Fibroblast of pulmonary artery (primary cell): Measurements from ENCODE around the gene SLC2A4RG.

Source experiments
- DNase-seq: peaks from one replicate; pipeline ENCODE4 v3.0.0-alpha.2; 2010; ENCODE audit warnings: low read depth
- H3K4me3 ChIP-seq: replicated peaks from 2 replicates; pipeline ENCODE4 v1.5.1; 2011; ENCODE audit warnings: low read depth, mild to moderate bottlenecking, control low read depth, low read length, moderate library complexity
- TF ChIP-seq, protein P1 (sequence below): IDR thresholded peaks from 2 replicates; pipeline ENCODE4 v1.5.1; 2011; ENCODE audit warnings: mild to moderate bottlenecking, control low read depth, low read length, inconsistent platforms; ENCODE audit errors: missing control alignments

The SLC2A4RG gene

DNA sequence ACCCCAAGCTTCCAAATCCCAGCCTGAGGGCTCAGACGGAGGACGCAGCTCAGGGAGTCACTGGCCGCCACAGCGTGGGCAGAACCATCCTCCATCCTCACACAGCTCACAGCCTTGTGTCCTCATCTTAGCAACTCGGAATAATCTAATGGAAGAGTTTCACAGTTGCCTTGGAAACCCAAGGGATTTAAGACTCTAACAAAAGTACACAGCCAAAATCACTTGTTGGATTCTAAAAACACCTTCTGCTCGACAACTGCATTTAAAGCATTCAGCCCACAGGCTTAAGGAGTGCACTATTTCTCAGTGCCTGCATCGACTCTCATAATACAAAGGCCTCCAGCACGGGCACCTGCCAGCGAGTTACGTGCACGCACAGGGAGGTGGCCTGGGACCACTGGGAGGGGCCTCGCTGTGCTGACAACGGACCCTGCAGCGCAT, 46.1 kb downstream of the SLC2A4RG start:
- H3K4me3 ChIP-seq = no peak overlapping the region
- TF ChIP-seq, protein P1, sequence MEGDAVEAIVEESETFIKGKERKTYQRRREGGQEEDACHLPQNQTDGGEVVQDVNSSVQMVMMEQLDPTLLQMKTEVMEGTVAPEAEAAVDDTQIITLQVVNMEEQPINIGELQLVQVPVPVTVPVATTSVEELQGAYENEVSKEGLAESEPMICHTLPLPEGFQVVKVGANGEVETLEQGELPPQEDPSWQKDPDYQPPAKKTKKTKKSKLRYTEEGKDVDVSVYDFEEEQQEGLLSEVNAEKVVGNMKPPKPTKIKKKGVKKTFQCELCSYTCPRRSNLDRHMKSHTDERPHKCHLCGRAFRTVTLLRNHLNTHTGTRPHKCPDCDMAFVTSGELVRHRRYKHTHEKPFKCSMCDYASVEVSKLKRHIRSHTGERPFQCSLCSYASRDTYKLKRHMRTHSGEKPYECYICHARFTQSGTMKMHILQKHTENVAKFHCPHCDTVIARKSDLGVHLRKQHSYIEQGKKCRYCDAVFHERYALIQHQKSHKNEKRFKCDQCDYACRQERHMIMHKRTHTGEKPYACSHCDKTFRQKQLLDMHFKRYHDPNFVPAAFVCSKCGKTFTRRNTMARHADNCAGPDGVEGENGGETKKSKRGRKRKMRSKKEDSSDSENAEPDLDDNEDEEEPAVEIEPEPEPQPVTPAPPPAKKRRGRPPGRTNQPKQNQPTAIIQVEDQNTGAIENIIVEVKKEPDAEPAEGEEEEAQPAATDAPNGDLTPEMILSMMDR = no peak
- DNase-seq = no peak

DNA sequence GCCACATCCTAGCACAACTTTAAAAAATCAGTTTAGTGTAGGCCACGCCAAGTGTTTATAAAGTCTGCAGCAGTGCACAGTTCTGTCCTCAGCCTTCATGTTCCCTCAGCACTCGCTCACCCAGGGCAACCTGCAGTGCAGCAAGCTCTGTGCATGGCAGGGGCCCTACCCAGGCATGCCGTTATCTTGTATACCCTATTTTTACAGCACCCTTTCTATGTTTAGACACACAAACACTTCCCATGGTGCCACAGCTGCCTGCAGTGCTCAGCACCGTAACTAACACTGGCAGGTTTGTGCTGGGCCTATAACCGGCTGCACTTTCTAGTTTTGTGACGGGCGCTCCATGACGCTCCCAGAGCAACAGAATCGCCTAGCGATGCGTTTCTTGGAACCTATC, 47.7 kb downstream of the SLC2A4RG start:
- DNase-seq = no peak
- no peak overlapping the region for H3K4me3 ChIP-seq
- TF ChIP-seq, protein P1 = no peak

GRCh38 chr20:63787749-63788148, 48.2 kb downstream of the SLC2A4RG start:
- DNase-seq = no peak
- TF ChIP-seq, protein P1 = no peak
- H3K4me3 ChIP-seq = no peak overlapping the region

GRCh38 chr20:63789836-63790571, 50.4 kb downstream of the SLC2A4RG start:
- no peak overlapping the region for H3K4me3 ChIP-seq
- TF ChIP-seq, protein P1 = no peak
- no peak for DNase-seq

DNA sequence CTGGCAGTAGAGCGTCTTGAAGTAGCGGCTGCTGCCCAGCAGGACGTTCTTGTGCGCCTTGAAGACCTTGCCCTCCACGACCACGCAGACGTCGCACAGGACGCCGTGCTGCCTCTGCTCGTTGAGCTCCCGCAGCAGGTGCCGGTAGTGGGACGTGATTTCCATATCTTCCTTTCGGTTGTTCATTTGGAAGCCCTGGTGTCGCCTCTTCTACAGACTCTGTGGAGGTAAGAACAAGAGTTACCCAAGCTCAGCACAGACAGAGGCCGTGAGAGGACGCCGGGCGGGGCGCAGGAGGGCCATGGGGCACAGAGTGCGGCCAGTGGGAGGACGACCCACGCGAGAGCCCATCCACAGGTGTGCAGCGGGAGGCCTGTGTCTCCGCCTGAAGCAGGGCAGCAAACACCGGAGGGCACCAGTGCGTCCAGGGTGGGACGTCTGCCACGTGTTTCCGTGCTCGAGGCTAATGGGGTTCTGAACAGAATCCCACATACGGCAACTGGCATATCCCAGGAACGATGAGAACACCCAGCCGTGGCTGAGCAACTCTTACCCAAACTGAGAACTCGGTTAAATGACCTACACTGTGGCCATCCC, 51.1 kb downstream of the SLC2A4RG start:
- no peak for DNase-seq
- TF ChIP-seq, protein P1 = no peak
- no peak overlapping the region for H3K4me3 ChIP-seq

DNA sequence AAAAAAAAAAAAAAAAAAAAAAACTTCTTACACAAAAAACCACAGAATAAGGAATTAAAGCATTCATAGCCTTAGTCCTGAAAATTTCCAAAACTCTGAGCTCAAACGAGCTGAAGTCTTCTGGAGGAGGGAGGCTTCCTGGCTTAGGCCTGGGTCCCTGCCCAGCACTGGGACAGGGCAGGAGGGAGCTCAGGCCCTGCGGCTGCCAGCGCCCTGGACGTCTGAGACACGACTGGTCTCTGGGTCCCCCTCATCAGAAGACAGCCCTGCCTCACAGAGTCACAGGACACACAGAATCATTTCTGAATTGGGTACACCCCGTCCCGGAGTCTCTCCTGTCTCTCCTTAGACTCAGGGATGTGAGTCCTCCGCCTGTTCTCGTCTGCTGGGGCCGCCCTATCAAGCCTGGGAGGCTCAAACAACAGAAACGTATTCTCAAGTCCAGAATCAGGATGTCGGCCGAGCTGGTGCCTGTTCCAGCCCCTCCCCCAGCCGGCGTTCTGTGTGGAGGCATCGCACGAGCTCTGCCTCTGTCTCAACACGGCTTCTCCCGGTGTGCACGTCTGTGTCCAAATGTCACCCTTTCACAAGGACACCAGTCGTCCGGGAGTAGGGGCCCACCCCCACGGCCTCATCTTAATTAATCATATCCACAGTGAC, 52.1 kb downstream of the SLC2A4RG start:
- no peak for DNase-seq
- no peak overlapping the region for H3K4me3 ChIP-seq
- TF ChIP-seq, protein P1 = no peak
